Neural progenitor cell (in vitro differentiated cells): ENCODE data around the gene DNAH14. TPM values are rescaled to one million over a fixed set of nuclear protein-coding genes. Genes with fewer than 3 reads are reported as not detected.

Source experiments
- DNase-seq: peaks from one replicate; pipeline ENCODE4 v3.0.0-alpha.2; 2016; ENCODE audit warnings: low spot score
- H2AFZ ChIP-seq: fragments of 200-600 bp; sonication (generic); replicated peaks from 2 replicates; pipeline ENCODE4 v1.6.1; 2016; ENCODE audit warnings: antibody characterized with exemption
- H3F3A ChIP-seq: fragments of 200-600 bp; sonication (generic); 2 replicates; pipeline ENCODE4 v1.6.1; 2016; ENCODE audit warnings: antibody characterized with exemption, low read depth
- H3K27ac ChIP-seq: fragments of 200-600 bp; sonication (generic); 2 replicates; pipeline ENCODE4 v1.5.1; 2016; ENCODE audit warnings: mild to moderate bottlenecking
- H3K27me3 ChIP-seq: fragments of 200-600 bp; sonication (generic); 2 replicates; pipeline ENCODE4 v1.6.1; 2016; ENCODE audit warnings: mild to moderate bottlenecking, moderate library complexity
- H3K36me3 ChIP-seq: fragments of 200-600 bp; sonication (generic); 2 replicates; pipeline ENCODE4 v1.5.1; 2016
- H3K4me1 ChIP-seq: fragments of 200-600 bp; sonication (generic); 2 replicates; pipeline ENCODE4 v1.6.1; 2016; ENCODE audit warnings: mixed run types
- H3K4me2 ChIP-seq: fragments of 200-600 bp; sonication (generic); 2 replicates; pipeline ENCODE4 v1.6.1; 2016
- H3K4me3 ChIP-seq: fragments of 200-600 bp; sonication (generic); 2 replicates; pipeline ENCODE4 v1.5.1; 2016
- H3K79me2 ChIP-seq: fragments of 200-600 bp; sonication (generic); 2 replicates; pipeline ENCODE4 v1.6.1; 2016; ENCODE audit warnings: low read depth
- H3K9ac ChIP-seq: fragments of 200-600 bp; sonication (generic); 2 replicates; pipeline ENCODE4 v1.6.1; 2016
- H3K9me3 ChIP-seq: fragments of 200-600 bp; sonication (generic); 2 replicates; pipeline ENCODE4 v1.5.1; 2016; ENCODE audit warnings: low read depth
- H4K20me1 ChIP-seq: fragments of 200-600 bp; sonication (generic); 2 replicates; pipeline ENCODE4 v1.6.1; 2016; ENCODE audit warnings: low read depth
- H3K27ac Mint-ChIP-seq: 3 replicates; pipeline ENCODE4 v1.8.0; 2021; ENCODE audit warnings: mixed read lengths
- H3K27me3 Mint-ChIP-seq: 2 replicates; pipeline ENCODE4 v1.8.0; 2022; ENCODE audit warnings: low read depth, mild to moderate bottlenecking, inconsistent platforms, moderate library complexity, mixed read lengths; ENCODE audit not compliant: insufficient read depth
- H3K36me3 Mint-ChIP-seq: 3 replicates; pipeline ENCODE4 v1.8.0; 2021; ENCODE audit warnings: mixed read lengths
- H3K4me1 Mint-ChIP-seq: 3 replicates; pipeline ENCODE4 v1.8.0; 2021; ENCODE audit warnings: mixed read lengths
- H3K4me3 Mint-ChIP-seq: 3 replicates; pipeline ENCODE4 v1.8.0; 2021; ENCODE audit warnings: mild to moderate bottlenecking, moderate library complexity, mixed read lengths
- H3K9me3 Mint-ChIP-seq: 3 replicates; pipeline ENCODE4 v1.8.0; 2020; ENCODE audit warnings: mixed read lengths
- CTCF ChIP-seq: fragments of 200-600 bp; sonication (generic); IDR thresholded peaks from 2 replicates; pipeline ENCODE4 v1.5.1; 2017; ENCODE audit warnings: antibody characterized with exemption, mild to moderate bottlenecking
- EZH2 ChIP-seq: fragments of 200-600 bp; sonication (generic); IDR thresholded peaks from 2 replicates; pipeline ENCODE4 v1.6.1; 2017; ENCODE audit warnings: antibody characterized with exemption, mild to moderate bottlenecking, moderate library complexity
- EZH2phosphoT487 ChIP-seq: fragments of 200-600 bp; sonication (generic); IDR thresholded peaks from 2 replicates; pipeline ENCODE4 v1.6.1; 2017; ENCODE audit warnings: antibody characterized with exemption
- total RNA-seq: library from RNA; depleted of rRNA; stranded (reverse); fragments of >200 nt; gene quantifications from 2 replicates; pipeline ENCODE4 v1.2.3, GENCODE V29; 2015; ENCODE audit warnings: low replicate concordance

The DNAH14 gene
- total RNA-seq, 1 donor from 2014 or later = 118 TPM

DNA sequence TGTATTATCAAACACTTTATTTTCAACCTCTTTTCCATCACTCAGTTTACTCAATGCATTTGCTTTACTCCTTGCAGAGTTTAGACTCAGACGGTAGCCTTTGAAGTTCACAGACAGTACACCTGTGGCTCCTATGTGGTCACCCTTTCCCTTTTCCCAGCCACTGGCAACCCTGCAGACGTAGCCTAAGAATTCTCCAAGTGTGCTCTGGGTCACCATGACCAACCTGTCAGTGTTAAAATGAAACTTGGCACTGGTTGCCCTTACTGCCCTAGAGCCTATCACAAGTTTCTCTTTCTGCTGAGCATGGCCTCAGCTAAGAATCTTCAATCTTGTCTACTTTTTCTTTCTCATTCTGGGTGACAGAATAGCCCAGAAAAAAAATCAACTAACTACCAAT lies 25.5 kb upstream of the DNAH14 start:
- Histone ChIP-seq H3K36me3 (no peaks in the 10 kb centered on the region), H4K20me1 (no peaks in the 10 kb centered on the region), H3K4me3 (no peak overlapping the region), H3K9me3 (no peaks in the 10 kb centered on the region), H2AFZ (no peak overlapping the region), H3K4me2 (no peak overlapping the region), H3K9ac (no peak overlapping the region), H3K4me1 (peaks cover 5% of the 10 kb centered on the region), H3K27ac (no peak overlapping the region), H3K79me2 (no peaks in the 10 kb centered on the region), H3K27me3 (no peaks in the 10 kb centered on the region), H3F3A (no peaks in the 10 kb centered on the region)
- Mint-ChIP-seq H3K9me3 (peaks cover 2% of the 10 kb centered on the region), H3K27ac (no peak overlapping the region), H3K36me3 (no peaks in the 10 kb centered on the region), H3K27me3 (no peaks in the 10 kb centered on the region), H3K4me1 (peaks cover 14% of the 10 kb centered on the region), H3K4me3 (no peak overlapping the region)
- no peak for DNase-seq
- no peak for TF ChIP-seq CTCF
- no peak for TF ChIP-seq EZH2phosphoT487
- TF ChIP-seq EZH2 = no peak

DNA sequence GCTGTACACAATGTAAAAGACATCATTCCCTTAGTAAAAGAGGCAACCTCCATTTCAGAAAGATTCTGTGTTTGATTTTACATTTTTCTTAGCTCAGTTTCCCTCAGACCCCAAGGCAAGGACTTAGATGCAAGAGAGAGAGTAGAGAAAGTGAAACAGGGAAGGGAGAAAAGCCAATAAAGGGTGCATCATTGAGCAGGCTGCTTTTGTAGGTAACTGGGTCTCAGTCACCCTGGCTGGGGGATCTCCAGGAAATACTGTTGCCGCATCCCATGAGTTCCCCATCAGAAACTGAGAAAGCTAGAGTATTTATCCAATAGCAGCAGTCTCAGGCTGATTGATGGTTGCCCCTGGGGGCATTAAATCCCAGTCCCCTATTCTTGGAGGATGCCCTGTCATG lies 23.1 kb upstream of the DNAH14 start:
- Histone ChIP-seq H3F3A (no peaks in the 10 kb centered on the region), H4K20me1 (no peaks in the 10 kb centered on the region), H3K9ac (no peak overlapping the region), H3K27me3 (no peaks in the 10 kb centered on the region), H2AFZ (no peak overlapping the region), H3K4me3 (no peak overlapping the region), H3K4me2 (no peak overlapping the region), H3K27ac (no peak overlapping the region), H3K9me3 (peaks cover 10% of the 10 kb centered on the region), H3K4me1 (peaks cover 5% of the 10 kb centered on the region), H3K36me3 (no peaks in the 10 kb centered on the region), H3K79me2 (no peaks in the 10 kb centered on the region)
- DNase-seq = no peak
- H3K27ac Mint-ChIP-seq = no peak overlapping the region
- H3K36me3 Mint-ChIP-seq = peaks cover 6% of the 10 kb centered on the region
- peaks cover 2% of the 10 kb centered on the region for H3K27me3 Mint-ChIP-seq
- H3K9me3 Mint-ChIP-seq = peaks cover 19% of the 10 kb centered on the region
- peaks cover 2% of the 10 kb centered on the region for H3K4me1 Mint-ChIP-seq
- H3K4me3 Mint-ChIP-seq = no peak overlapping the region
- no peak for TF ChIP-seq EZH2
- TF ChIP-seq CTCF = no peak
- no peak for TF ChIP-seq EZH2phosphoT487

DNA sequence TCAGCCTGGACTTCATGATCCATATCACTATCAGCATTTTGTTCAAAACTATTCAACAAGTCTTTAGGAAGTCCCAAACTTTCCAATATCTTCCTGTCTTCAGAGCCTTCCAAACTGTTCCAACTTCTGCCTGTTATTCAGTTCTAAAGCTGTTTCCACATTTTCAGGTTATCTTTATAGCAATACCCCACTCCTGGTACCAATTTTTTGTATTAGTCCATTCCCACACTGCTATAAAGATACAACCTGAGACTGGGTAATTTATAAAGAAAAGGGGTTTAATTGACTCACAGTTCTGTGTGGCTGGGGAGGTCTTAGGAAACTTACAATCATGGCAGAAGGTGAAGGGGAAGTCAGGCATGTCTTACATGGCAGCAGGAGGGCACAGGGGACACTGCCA lies 18.3 kb upstream of the DNAH14 start:
- H3K79me2 ChIP-seq = no peaks in the 10 kb centered on the region
- H3K36me3 ChIP-seq = no peaks in the 10 kb centered on the region
- H3K27ac Mint-ChIP-seq = no peak overlapping the region
- H3K4me2 ChIP-seq = no peak overlapping the region
- peaks cover 6% of the 10 kb centered on the region for H3K36me3 Mint-ChIP-seq
- no peaks in the 10 kb centered on the region for H4K20me1 ChIP-seq
- H3K9me3 Mint-ChIP-seq = peaks cover 40% of the 10 kb centered on the region
- H3K9ac ChIP-seq = no peak overlapping the region
- H3K27me3 ChIP-seq = no peaks in the 10 kb centered on the region
- H3F3A ChIP-seq = no peaks in the 10 kb centered on the region
- DNase-seq = no peak
- peaks cover 15% of the 10 kb centered on the region for H3K9me3 ChIP-seq
- no peak overlapping the region for H3K4me3 Mint-ChIP-seq
- TF ChIP-seq EZH2phosphoT487 (no peak), CTCF (no peak), EZH2 (no peak)
- no peak overlapping the region for H3K4me3 ChIP-seq
- no peak overlapping the region for H2AFZ ChIP-seq
- peaks cover 5% of the 10 kb centered on the region for H3K4me1 ChIP-seq
- no peaks in the 10 kb centered on the region for H3K4me1 Mint-ChIP-seq
- no peak overlapping the region for H3K27ac ChIP-seq
- H3K27me3 Mint-ChIP-seq = peaks cover 2% of the 10 kb centered on the region
